ENCODE data around the gene LHX3. TPM values are rescaled to one million over a fixed set of nuclear protein-coding genes. Genes with fewer than 3 reads are reported as not detected.

Gene LHX3
- total RNA-seq, 2 donors from 2014 or later, result 1.3 TPM; not detected in 1

- intact Hi-C loops (cut with DNase I), result no loop called here
- Histone ChIP-seq H3K27me3 (replicated peaks; ENCODE audit: insufficient read depth) (peaks cover 20% of the 10 kb centered on the region), H3K36me3 (no peaks in the 10 kb centered on the region), H3K4me1 (replicated peaks) (no peaks in the 10 kb centered on the region), H3K4me3 (no peak overlapping the region), H3K9me3 (no peaks in the 10 kb centered on the region), H3K27ac (no peak overlapping the region)
- 71% methylated on average over 25 of the region's 25 CpGs for WGBS
- TF ChIP-seq POLR2A (IDR thresholded peaks at IDR 0.05) (no peak), POLR2AphosphoS5 (IDR thresholded peaks at IDR 0.05) (no peak), CTCF (IDR thresholded peaks at IDR 0.05) (no peak)
- no peak for DNase-seq (ENCODE audit: low spot score)
These were observed 17.0 kb downstream of the LHX3 start for GRCh38 chr9:136187683-136188586.

DNA sequence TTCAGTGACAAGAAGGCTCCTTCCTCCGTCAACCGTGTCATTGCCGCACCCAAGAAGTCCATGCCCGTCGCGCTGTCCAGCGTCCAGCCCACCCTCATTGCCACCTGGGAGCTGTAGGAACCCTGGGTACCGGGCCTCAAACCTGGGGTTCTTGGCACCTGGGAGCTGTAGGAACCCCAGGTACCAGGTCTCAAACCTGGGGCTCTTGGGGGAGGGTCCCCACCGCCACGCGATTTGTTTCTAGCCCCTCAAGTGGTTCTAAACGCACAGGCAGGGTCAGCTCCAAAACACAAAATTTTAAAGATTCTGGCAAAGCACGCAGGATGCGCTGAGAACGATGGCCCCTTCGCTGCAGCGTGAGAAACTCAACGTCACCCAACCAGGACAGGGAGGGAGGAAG is 17.7 kb downstream of the LHX3 start:
- H3K9me3 ChIP-seq, result no peaks in the 10 kb centered on the region
- peaks cover 13% of the 10 kb centered on the region for H3K27me3 ChIP-seq (replicated peaks; ENCODE audit: insufficient read depth)
- H3K4me3 ChIP-seq, result no peak overlapping the region
- no peak for TF ChIP-seq POLR2A (IDR thresholded peaks at IDR 0.05)
- TF ChIP-seq POLR2AphosphoS5 (IDR thresholded peaks at IDR 0.05), result no peak
- no peak for TF ChIP-seq CTCF (IDR thresholded peaks at IDR 0.05)
- DNase-seq (ENCODE audit: low spot score), result no peak
- H3K27ac ChIP-seq, result no peak overlapping the region
- intact Hi-C loops (cut with DNase I), result no loop called here
- no peaks in the 10 kb centered on the region for H3K4me1 ChIP-seq (replicated peaks)
- WGBS, result 96% methylated on average over 18 of the region's 18 CpGs
- no peaks in the 10 kb centered on the region for H3K36me3 ChIP-seq

- intact Hi-C loops (cut with DNase I), result no loop called here
- Histone ChIP-seq H3K27ac (no peak overlapping the region), H3K36me3 (no peaks in the 10 kb centered on the region), H3K9me3 (no peaks in the 10 kb centered on the region), H3K4me3 (no peak overlapping the region), H3K27me3 (replicated peaks; ENCODE audit: insufficient read depth) (peaks cover 9% of the 10 kb centered on the region), H3K4me1 (replicated peaks) (no peaks in the 10 kb centered on the region)
- no peak for DNase-seq (ENCODE audit: low spot score)
- no peak for TF ChIP-seq POLR2AphosphoS5 (IDR thresholded peaks at IDR 0.05)
- no peak for TF ChIP-seq CTCF (IDR thresholded peaks at IDR 0.05)
- TF ChIP-seq POLR2A (IDR thresholded peaks at IDR 0.05), result no peak
- 78% methylated on average over 14 of the region's 14 CpGs for WGBS
These were observed 18.5 kb downstream of the LHX3 start for GRCh38 chr9:136186386-136186785.

- WGBS, result 64% methylated on average over 28 of the region's 32 CpGs
- no peaks in the 10 kb centered on the region for H3K36me3 ChIP-seq
- no peaks in the 10 kb centered on the region for H3K9me3 ChIP-seq
- no peak for TF ChIP-seq POLR2A (IDR thresholded peaks at IDR 0.05)
- TF ChIP-seq CTCF (IDR thresholded peaks at IDR 0.05), result no peak
- no peak for TF ChIP-seq POLR2AphosphoS5 (IDR thresholded peaks at IDR 0.05)
- no peak overlapping the region for H3K27ac ChIP-seq
- no peaks in the 10 kb centered on the region for H3K4me1 ChIP-seq (replicated peaks)
- no peak overlapping the region for H3K4me3 ChIP-seq
- intact Hi-C loops (cut with DNase I), result no loop called here
- H3K27me3 ChIP-seq (replicated peaks; ENCODE audit: insufficient read depth), result peaks cover 5% of the 10 kb centered on the region
- no peak for DNase-seq (ENCODE audit: low spot score)
These were observed 19.1 kb downstream of the LHX3 start for GRCh38 chr9:136185596-136186366.

Measured in prostate gland (tissue), 2 donors.